Ascending aorta (tissue), 2 donors: ENCODE measurements around the gene NFKB1. TPM values are rescaled to one million over a fixed set of nuclear protein-coding genes. Genes with fewer than 3 reads are reported as not detected.

Source experiments
- DNase-seq, 2 donors: peaks; one replicate each; pipeline ENCODE4 v3.0.0-alpha.2; 2019; ENCODE audit warnings: low spot score in 2 of 2
- H3K27ac ChIP-seq, 2 donors: fragments of 200-600 bp; sonication (generic); one replicate each; pipeline ENCODE4 v1.5.1; 2016 to 2017; ENCODE audit warnings: mild to moderate bottlenecking in 1 of 2
- H3K27me3 ChIP-seq: fragments of 200-600 bp; sonication (generic); one replicate; pipeline ENCODE4 v1.5.1; 2017
- H3K36me3 ChIP-seq, 2 donors: fragments of 200-600 bp; sonication (generic); one replicate each; pipeline ENCODE4 v1.5.1; 2016
- H3K4me1 ChIP-seq, 2 donors: fragments of 200-600 bp; sonication (generic); one replicate each; pipeline ENCODE4 v1.5.1; 2016 to 2017; ENCODE audit warnings: mild to moderate bottlenecking in 1 of 2
- H3K4me3 ChIP-seq, 2 donors: fragments of 200-600 bp; sonication (generic); one replicate each; pipeline ENCODE4 v1.5.1; 2016 to 2017; ENCODE audit warnings: mild to moderate bottlenecking in 1 of 2
- H3K9me3 ChIP-seq, 2 donors: fragments of 200-600 bp; sonication (generic); one replicate each; pipeline ENCODE4 v1.5.1; 2016
- CTCF ChIP-seq, 3 experiments: fragments of 200-600 bp in 2 of 3; fragments of 450-650 bp in 1 of 3; sonication (generic) in 2 of 3; IDR thresholded peaks; one replicate each; pipeline ENCODE4 v1.5.1; 2016 to 2019; ENCODE audit warnings: antibody characterized with exemption in 3 of 3, mild to moderate bottlenecking in 1 of 3, moderate library complexity in 1 of 3
- intact Hi-C: fragments of 100-400 bp; cut with DNase I; formaldehyde crosslinking; loops from one replicate; pipeline ENCODE4 v1.15.1; 2023
- total RNA-seq: library from RNA; depleted of rRNA; stranded (reverse); fragments of >200 nt; gene quantifications from one replicate; pipeline ENCODE4 v1.1.0, GENCODE V29; 2016

The NFKB1 gene
- total RNA-seq, 1 donor from 2014 or later, result 34.5 TPM

- Histone ChIP-seq H3K36me3 (no peaks in the 10 kb centered on the region), H3K27me3 (no peaks in the 10 kb centered on the region), H3K9me3 (no peaks in the 10 kb centered on the region), H3K4me3 (no peak overlapping the region), H3K27ac (no peak overlapping the region), H3K4me1 (no peaks in the 10 kb centered on the region)
- no peak for DNase-seq
- intact Hi-C loops, result no loop called here
- TF ChIP-seq CTCF (IDR thresholded peaks at IDR 0.05), result no peak
Observed at GRCh38 chr4:102455750-102456149, 45.4 kb upstream of the NFKB1 start.

GRCh38 chr4:102466298-102466697, 34.9 kb upstream of the NFKB1 start:
- Histone ChIP-seq H3K27ac (no peak overlapping the region), H3K9me3 (no peaks in the 10 kb centered on the region), H3K4me3 (no peak overlapping the region), H3K4me1 (no peaks in the 10 kb centered on the region), H3K27me3 (no peaks in the 10 kb centered on the region), H3K36me3 (no peaks in the 10 kb centered on the region)
- no peak for TF ChIP-seq CTCF (IDR thresholded peaks at IDR 0.05)
- no peak for DNase-seq
- intact Hi-C loops, result no loop called here

- TF ChIP-seq CTCF (IDR thresholded peaks at IDR 0.05), result no peak
- no peak overlapping the region for H3K4me3 ChIP-seq
- no peaks in the 10 kb centered on the region for H3K9me3 ChIP-seq
- no peaks in the 10 kb centered on the region for H3K36me3 ChIP-seq
- no peak for DNase-seq
- H3K27me3 ChIP-seq, result no peaks in the 10 kb centered on the region
- intact Hi-C loops, result no loop called here
- no peaks in the 10 kb centered on the region for H3K4me1 ChIP-seq
- H3K27ac ChIP-seq, result no peak overlapping the region
Observed at GRCh38 chr4:102469806-102470205, 31.4 kb upstream of the NFKB1 start.

DNA sequence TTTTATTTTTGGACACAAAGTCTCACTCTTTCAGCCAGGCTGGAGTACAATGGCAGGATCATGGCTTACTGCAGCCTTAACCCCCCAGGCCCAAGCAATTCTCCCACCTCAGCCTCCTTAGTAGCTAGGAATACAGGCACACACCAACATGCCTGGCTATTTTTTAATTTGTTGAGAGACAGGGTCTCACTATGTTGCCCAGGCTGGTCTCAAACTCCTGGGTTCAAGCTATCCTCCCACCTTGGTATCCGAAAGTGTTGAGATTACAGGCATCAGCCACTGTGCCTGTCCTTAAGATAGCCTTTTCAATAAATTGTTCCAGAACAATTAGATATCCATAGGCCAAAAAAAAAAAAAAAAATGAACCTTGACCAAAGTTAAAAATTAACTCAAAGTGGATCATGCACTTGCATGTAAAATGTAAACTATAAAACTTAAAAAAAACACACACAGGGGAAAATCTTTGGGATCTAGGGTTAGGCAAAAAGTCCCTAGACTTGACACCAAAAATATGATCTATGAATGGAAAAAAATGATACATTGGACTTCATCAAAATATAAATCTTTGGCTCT, 28.6 kb upstream of the NFKB1 start:
- H3K4me1 ChIP-seq, result no peaks in the 10 kb centered on the region
- no peak overlapping the region for H3K4me3 ChIP-seq
- no peak for DNase-seq
- no peak overlapping the region for H3K27ac ChIP-seq
- H3K27me3 ChIP-seq, result no peaks in the 10 kb centered on the region
- intact Hi-C loops, result no loop called here
- no peak for TF ChIP-seq CTCF (IDR thresholded peaks at IDR 0.05)
- no peaks in the 10 kb centered on the region for H3K9me3 ChIP-seq
- no peaks in the 10 kb centered on the region for H3K36me3 ChIP-seq

DNA sequence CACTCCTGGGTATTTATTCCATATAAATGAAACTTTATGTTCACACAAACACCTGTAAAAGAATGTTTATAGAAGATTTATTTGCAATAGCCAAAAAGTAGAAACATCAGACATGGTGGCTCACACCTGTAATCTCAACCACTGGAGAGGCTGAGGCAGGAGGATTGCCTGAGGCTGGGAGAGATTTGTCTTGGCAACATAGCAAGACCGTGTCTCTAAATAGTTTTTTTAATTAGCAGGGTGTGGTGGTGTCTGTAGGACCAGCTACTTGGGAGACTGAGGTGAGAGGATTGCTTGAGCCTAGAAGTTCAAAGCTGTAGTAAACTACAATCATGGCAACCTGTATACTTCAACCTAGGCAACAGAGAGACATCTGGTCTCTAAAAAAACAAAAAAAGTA, 27.7 kb upstream of the NFKB1 start:
- no peak for DNase-seq
- TF ChIP-seq CTCF (IDR thresholded peaks at IDR 0.05), result no peak
- H3K36me3 ChIP-seq, result no peaks in the 10 kb centered on the region
- H3K4me3 ChIP-seq, result no peak overlapping the region
- intact Hi-C loops, result no loop called here
- no peak overlapping the region for H3K27ac ChIP-seq
- H3K9me3 ChIP-seq, result peaks cover 0 to 7% of the 10 kb centered on the region in 2 donors
- H3K4me1 ChIP-seq, result no peaks in the 10 kb centered on the region
- no peaks in the 10 kb centered on the region for H3K27me3 ChIP-seq
